Gastroesophageal sphincter (tissue), 3 donors: ENCODE data around the gene PRTG.

Source experiments
- CTCF ChIP-seq, 4 experiments: fragments of 200-600 bp in 2 of 4; fragments of 450-650 bp in 2 of 4; sonication (generic) in 1 of 4; IDR thresholded peaks; one replicate each; pipeline ENCODE4 v1.5.1; 2017 to 2019; ENCODE audit warnings: antibody characterized with exemption in 4 of 4, mild to moderate bottlenecking in 2 of 4, moderate library complexity in 2 of 4
- EP300 ChIP-seq: sonication (generic); formaldehyde crosslinking; IDR thresholded peaks from one replicate; pipeline ENCODE4 v1.6.1; 2017; ENCODE audit warnings: antibody characterized with exemption, mild to moderate bottlenecking

DNA sequence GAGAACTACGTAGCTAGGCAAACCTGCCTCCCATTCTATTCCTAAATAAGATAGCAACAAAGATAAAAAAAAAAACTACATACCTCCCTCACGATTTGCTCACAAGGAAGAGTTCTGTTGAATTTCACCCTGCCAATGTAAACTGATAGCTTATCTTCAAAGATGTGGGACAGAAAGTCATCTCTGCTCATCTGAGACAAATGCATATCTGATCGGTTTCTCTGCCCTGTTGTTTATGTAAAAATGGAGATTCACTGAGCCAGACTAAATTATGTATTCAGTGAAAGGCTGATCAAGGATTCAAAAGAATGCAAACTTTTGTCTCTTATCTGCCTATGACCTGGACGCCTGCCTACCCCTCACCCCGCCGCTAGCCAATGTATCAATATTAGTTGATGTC is 166.0 kb downstream of the PRTG start:
- TF ChIP-seq CTCF (IDR thresholded peaks at IDR 0.05) (no peak), EP300 (no peak)
